Lower leg skin (tissue), 3 donors: ENCODE results near the gene SDK1.

Experiments used
- CTCF ChIP-seq, 3 donors: fragments of 450-650 bp; IDR thresholded peaks; one replicate each; pipeline ENCODE4 v1.5.1; 2016; ENCODE audit warnings: antibody characterized with exemption in 3 of 3, mild to moderate bottlenecking in 3 of 3, moderate library complexity in 2 of 3
- POLR2A ChIP-seq, 2 donors: fragments of 450-650 bp; IDR thresholded peaks; one replicate each; pipeline ENCODE4 v1.6.1; 2016 to 2017; ENCODE audit warnings: antibody characterized with exemption in 2 of 2, mild to moderate bottlenecking in 1 of 2, moderate library complexity in 1 of 2

- TF ChIP-seq POLR2A (IDR thresholded peaks at IDR 0.05) = no peak
- TF ChIP-seq CTCF (IDR thresholded peaks at IDR 0.05) = no peak
Measured at GRCh38 chr7:3338161-3338560, 37.1 kb downstream of the SDK1 start.
